HG03196 (cell line): Measurements from ENCODE around the gene SPATA20.

ENCODE experiments used
- ATAC-seq: cut with Tn5 transposase; IDR thresholded peaks from one replicate; pipeline ENCODE4 v1.9.1; 2021; ENCODE audit not compliant: unreplicated experiment

The SPATA20 gene

GRCh38 chr17:50519141-50519834, 27.7 kb upstream of the SPATA20 start:
- no peak for ATAC-seq

- ATAC-seq: no peak
These were observed 26.5 kb upstream of the SPATA20 start for GRCh38 chr17:50520483-50520882.

- no peak for ATAC-seq
These were observed 25.5 kb upstream of the SPATA20 start for GRCh38 chr17:50521514-50521913.

- no peak for ATAC-seq
These were observed 24.2 kb upstream of the SPATA20 start for GRCh38 chr17:50522766-50523165.

- ATAC-seq: no peak
These were observed 23.8 kb upstream of the SPATA20 start for GRCh38 chr17:50523208-50523607.

- ATAC-seq: no peak
These were observed 22.1 kb upstream of the SPATA20 start for GRCh38 chr17:50524838-50525237.

GRCh38 chr17:50527155-50527762, 19.7 kb upstream of the SPATA20 start:
- ATAC-seq: no peak

GRCh38 chr17:50527949-50528474, 19.0 kb upstream of the SPATA20 start:
- ATAC-seq: no peak

GRCh38 chr17:50529849-50530248, 17.1 kb upstream of the SPATA20 start:
- ATAC-seq: no peak

- no peak for ATAC-seq
These were observed 15.4 kb upstream of the SPATA20 start for GRCh38 chr17:50531428-50532025.

GRCh38 chr17:50532452-50533024, 14.4 kb upstream of the SPATA20 start, which contains the start of gene EPN3:
EPN3 (plus strand) TSS chr17:50532735; CDS start chr17:50536557, 3,822 bp downstream.
- ATAC-seq: no peak

- ATAC-seq: no peak
These were observed 13.8 kb upstream of the SPATA20 start for GRCh38 chr17:50533185-50533584.

GRCh38 chr17:50533720-50534148, 13.2 kb upstream of the SPATA20 start:
- no peak for ATAC-seq

- no peak for ATAC-seq
These were observed 12.6 kb upstream of the SPATA20 start for GRCh38 chr17:50534222-50534978.

GRCh38 chr17:50534979-50535326, 12.0 kb upstream of the SPATA20 start:
- ATAC-seq: no peak

- ATAC-seq: no peak
These were observed 11.6 kb upstream of the SPATA20 start for GRCh38 chr17:50535407-50535806.

- ATAC-seq: no peak
These were observed 10.0 kb upstream of the SPATA20 start for GRCh38 chr17:50536683-50537646.

- no peak for ATAC-seq
These were observed 9.0 kb upstream of the SPATA20 start for GRCh38 chr17:50537721-50538548.
